ENCODE measurements around the gene DCANP1.

DCANP1 gene

GRCh38 chr5:135434591-135435466, 12.3 kb downstream of the DCANP1 start:
- no peak for DNase-seq (ENCODE audit: low read depth in 1 of 2, low spot score in 1 of 2)
- Histone ChIP-seq H3K27ac (replicated peaks) (no peak overlapping the region; the same call in 1 of the 2 replicates), H3K27me3 (ENCODE audit: insufficient read depth, poor library complexity, severe bottlenecking) (no peaks in the 10 kb centered on the region), H3K4me3 (replicated peaks; ENCODE audit: insufficient read depth, low read length) (no peak overlapping the region)
- TF ChIP-seq CTCF (IDR thresholded peaks at IDR 0.05; ENCODE audit: insufficient read depth, low read length) (no peak), REST (IDR thresholded peaks at IDR 0.05; ENCODE audit: insufficient replicate concordance, low read depth) (no peak), SPI1 (IDR thresholded peaks at IDR 0.05; ENCODE audit: borderline replicate concordance, low read depth) (no peak), GABPA (IDR thresholded peaks at IDR 0.05; ENCODE audit: low read depth) (no peak), POLR2AphosphoS5 (IDR thresholded peaks at IDR 0.05; ENCODE audit: low read depth) (no peak)

GRCh38 chr5:135433681-135434426, 13.3 kb downstream of the DCANP1 start:
- no peak for TF ChIP-seq REST (IDR thresholded peaks at IDR 0.05; ENCODE audit: insufficient replicate concordance, low read depth)
- TF ChIP-seq GABPA (IDR thresholded peaks at IDR 0.05; ENCODE audit: low read depth), result no peak
- no peak for TF ChIP-seq POLR2AphosphoS5 (IDR thresholded peaks at IDR 0.05; ENCODE audit: low read depth)
- TF ChIP-seq SPI1 (IDR thresholded peaks at IDR 0.05; ENCODE audit: borderline replicate concordance, low read depth), result no peak
- TF ChIP-seq CTCF (IDR thresholded peaks at IDR 0.05; ENCODE audit: insufficient read depth, low read length), result no peak
- no peak for DNase-seq (ENCODE audit: low read depth in 1 of 2, low spot score in 1 of 2)
- Histone ChIP-seq H3K4me3 (replicated peaks; ENCODE audit: insufficient read depth, low read length) (no peak overlapping the region), H3K27ac (replicated peaks) (peak overlapping the region; percentile 19), H3K27me3 (ENCODE audit: insufficient read depth, poor library complexity, severe bottlenecking) (no peaks in the 10 kb centered on the region)

GRCh38 chr5:135432113-135432512, 15.0 kb downstream of the DCANP1 start:
- H3K27ac ChIP-seq (replicated peaks), result no peak overlapping the region
- DNase-seq (ENCODE audit: low read depth in 1 of 2, low spot score in 1 of 2), result no peak
- no peak for TF ChIP-seq CTCF (IDR thresholded peaks at IDR 0.05; ENCODE audit: insufficient read depth, low read length)
- no peak for TF ChIP-seq GABPA (IDR thresholded peaks at IDR 0.05; ENCODE audit: low read depth)
- no peak for TF ChIP-seq SPI1 (IDR thresholded peaks at IDR 0.05; ENCODE audit: borderline replicate concordance, low read depth)
- no peak for TF ChIP-seq POLR2AphosphoS5 (IDR thresholded peaks at IDR 0.05; ENCODE audit: low read depth)
- TF ChIP-seq REST (IDR thresholded peaks at IDR 0.05; ENCODE audit: insufficient replicate concordance, low read depth), result no peak
- H3K4me3 ChIP-seq (replicated peaks; ENCODE audit: insufficient read depth, low read length), result no peak overlapping the region
- no peaks in the 10 kb centered on the region for H3K27me3 ChIP-seq (ENCODE audit: insufficient read depth, poor library complexity, severe bottlenecking)

All from HL-60 (cell line).